C1 segment of cervical spinal cord (tissue), 14 donors: Measurements from ENCODE around the gene PLAC9.
"Not testable (repeated sequence)": the region's sequence is repeated elsewhere in the genome, so short reads cannot be mapped to it uniquely, and the experiment has no call there.

Experiments
- DNase-seq, 14 donors: peaks; one replicate each; lab custom pipeline; 2025; lab: John Stamatoyannopoulos, UW

The PLAC9 gene

GRCh38 chr10:80132299-80133139 is at the start of gene PLAC9:
TSS of gene PLAC9 (plus strand) at chr10:80132730. CDS start at chr10:80132763, 33 bp downstream.
- DNase-seq = no peak

- DNase-seq = no peak
Measured at GRCh38 chr10:80090121-80090520, 42.4 kb upstream of the PLAC9 start.

DNA sequence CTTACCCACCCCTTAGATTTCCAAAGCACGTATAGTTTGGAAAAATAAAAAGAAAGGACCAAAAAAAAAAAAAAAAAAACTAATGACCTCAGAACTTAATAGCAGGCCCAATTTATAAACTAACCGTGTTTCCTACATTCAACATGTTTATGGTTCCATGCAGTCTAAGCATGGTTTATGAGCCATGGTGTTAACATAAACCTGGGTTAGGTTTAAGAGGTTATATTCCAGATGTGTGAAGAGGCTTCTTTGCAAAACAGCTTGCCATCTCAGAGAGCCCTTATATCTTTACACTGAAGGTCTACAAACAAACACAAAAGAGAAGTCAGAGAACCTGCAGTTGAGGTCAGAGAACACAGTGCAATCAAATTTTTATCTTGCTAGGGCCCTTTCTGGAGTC is 38.3 kb upstream of the PLAC9 start:
- DNase-seq = no peak

DNA sequence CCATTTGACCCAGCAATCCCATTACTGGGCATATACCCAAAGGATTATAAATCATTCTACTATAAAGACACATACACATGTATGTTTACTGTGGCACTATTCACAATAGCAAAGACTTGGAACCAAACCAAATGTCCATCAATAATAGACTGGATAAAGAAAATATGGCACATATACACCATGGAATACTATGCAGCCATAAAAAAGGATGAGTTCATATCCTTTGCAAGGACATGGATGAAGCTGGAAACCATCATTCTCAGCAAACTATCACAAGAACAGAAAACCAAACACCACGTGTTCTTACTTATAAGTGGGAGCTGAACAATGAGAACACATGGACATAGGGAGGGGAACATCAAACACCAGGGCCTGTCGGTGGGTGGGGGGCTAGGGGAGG is 34.3 kb upstream of the PLAC9 start:
- DNase-seq = not testable (repeated sequence)

DNA sequence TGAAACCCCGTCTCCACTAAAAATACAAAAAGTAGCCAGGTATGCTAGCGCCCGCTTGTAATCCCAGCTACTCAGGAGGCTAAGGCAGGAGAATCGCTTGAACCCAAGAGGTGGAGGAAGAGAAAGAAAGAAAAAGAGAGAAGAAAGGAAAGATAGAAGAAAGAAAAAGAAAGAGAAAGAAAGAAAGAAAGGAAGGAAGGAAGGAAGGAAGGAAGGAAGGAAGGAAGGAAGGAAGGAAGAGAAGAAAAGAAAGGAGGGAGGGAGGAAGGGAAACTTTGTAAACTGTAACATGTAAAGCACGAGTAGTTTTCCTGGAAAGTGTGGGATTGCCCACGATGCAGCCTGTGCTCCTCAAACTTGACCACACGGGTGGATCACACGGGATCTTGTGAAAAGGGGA is 33.2 kb upstream of the PLAC9 start:
- not testable (repeated sequence) for DNase-seq

GRCh38 chr10:80100116-80100515 is 32.4 kb upstream of the PLAC9 start:
- DNase-seq = no peak

GRCh38 chr10:80100861-80101695 is 31.5 kb upstream of the PLAC9 start:
- no peak for DNase-seq

DNA sequence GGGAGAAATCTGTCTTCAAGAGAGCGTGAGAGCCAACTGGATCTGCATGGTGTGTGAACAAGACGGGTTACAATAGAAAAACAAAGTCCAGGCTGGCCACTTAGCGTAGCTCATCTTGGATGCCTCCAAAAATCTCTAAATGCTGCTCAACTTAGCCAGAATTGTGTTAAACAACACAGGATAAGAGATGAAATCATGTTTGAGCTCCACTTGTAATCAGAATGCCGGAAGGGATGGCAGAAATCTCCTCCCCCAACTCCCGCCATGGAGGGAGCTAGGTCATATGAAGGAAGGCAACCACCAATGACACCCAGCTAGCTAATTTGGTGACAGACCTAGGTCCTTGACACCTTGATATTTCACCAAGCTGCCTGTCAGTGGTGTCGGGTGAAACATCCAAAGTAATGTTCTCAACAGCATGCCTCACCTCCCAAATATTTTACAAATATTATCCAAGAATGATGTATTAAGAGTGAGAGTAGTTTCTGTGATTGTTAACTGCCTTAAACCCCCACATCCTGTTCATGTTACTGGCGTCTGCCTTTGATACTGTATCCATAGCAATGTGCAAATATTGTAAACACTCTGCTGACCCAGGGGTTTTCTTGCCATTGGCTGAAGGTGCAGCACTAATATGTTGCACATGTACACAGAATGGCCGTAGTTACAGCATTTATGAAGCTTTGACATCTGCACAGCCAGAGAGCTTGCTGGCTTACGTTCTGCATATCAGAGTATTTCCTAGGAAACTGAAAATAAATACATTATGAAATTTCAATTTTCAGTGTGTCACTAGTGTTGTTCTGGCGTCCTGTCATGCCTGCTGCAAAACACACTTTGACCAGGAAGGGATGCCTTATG is 28.2 kb upstream of the PLAC9 start:
- DNase-seq = no peak

- no peak for DNase-seq
Measured at GRCh38 chr10:80108576-80109239, 23.8 kb upstream of the PLAC9 start.

GRCh38 chr10:80110986-80111385 is 21.5 kb upstream of the PLAC9 start:
- no peak for DNase-seq

GRCh38 chr10:80118669-80119068 is 13.9 kb upstream of the PLAC9 start:
- DNase-seq = no peak

DNA sequence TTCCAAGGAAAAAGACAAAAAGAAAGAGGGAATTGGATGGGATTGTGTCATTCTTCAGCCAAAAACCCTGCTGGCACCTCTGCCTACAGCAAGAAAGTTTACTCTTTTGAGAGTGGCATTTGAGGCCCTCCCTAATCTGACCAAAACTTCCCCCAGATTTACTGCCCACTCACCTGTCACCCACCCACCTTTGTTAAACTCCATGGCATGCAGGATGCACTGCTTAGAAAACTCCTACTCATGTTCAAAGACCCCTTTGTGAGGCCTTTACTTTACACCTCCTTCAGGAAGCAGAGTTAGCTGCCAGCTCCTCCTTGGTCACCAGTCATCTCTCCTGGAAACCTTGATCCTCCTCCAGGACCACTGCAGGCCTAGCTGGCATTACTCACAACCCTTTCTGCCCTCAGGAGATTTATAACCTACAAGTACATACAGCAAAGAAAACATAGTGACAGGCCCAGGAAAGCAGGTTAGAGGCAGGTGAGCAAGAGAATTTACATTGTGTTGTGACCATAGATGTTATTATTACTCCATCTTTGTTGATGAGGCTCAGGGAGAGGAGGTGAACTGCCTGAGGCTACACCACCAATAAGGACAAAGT is 10.3 kb upstream of the PLAC9 start:
- no peak for DNase-seq

- no peak for DNase-seq
Measured at GRCh38 chr10:80122746-80123145, 9.8 kb upstream of the PLAC9 start.

DNA sequence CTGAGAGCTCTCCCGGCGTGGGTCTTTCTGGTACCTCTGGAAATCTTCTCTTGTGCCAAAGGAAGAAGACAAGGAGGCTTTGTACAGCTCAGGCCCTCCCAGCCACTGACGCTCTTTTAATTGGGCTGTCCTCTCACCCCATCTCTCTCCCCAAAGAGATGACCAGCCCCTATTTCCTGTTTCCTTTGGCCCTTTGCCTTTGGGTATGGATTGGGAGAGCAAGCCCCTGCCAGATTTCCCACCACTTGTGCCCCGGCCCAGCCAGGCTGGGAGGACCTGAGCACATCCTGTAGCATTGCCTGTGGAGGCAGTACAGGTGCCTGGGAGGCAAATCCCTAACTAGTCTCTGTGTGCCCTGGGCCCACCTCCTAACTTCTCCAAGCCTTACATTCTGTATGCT is 5.7 kb upstream of the PLAC9 start:
- DNase-seq = no peak

DNA sequence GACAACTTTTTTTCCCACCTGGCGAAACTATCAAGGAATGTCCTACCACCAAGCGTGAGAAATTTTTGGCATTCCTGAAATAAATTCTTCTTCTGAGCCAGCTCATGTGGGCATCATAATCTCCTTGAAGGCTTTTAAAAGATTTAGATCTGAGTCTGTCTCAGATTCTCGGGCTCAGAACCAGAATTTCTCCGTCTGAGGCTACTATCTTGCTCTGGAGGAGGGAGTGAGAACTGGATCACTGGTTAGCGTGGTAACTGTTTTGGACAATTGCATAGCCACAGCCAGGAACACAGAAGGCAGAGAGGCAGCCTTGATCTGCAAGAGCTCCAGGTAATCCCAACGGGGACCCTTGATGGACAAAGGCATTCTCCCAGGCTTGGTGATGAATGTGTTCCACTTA is 1.0 kb upstream of the PLAC9 start:
- no peak for DNase-seq

GRCh38 chr10:80133206-80133605 is 676 bp downstream of the PLAC9 start:
- no peak for DNase-seq

DNA sequence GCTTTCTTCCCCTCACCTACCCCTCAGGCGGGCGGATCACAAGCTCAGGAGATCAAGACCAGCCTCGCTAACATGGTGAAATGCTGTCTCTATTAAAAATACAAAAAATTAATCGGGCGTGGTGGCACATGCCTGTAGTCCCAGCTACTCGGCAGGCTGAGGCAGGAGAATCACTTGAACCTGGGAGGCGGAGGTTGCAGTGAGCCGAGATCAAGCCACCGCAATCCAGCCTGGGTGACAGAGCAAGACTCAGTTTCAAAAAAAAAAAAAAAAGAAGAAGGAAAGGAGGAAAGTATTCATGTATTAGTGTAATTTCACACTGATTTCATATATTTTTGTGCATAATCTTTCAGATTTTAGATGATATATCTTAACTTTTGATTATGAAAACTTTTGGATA is 1.2 kb downstream of the PLAC9 start:
- not testable (repeated sequence) for DNase-seq

- no peak for DNase-seq
Measured at GRCh38 chr10:80136134-80136571, 3.6 kb downstream of the PLAC9 start.

DNA sequence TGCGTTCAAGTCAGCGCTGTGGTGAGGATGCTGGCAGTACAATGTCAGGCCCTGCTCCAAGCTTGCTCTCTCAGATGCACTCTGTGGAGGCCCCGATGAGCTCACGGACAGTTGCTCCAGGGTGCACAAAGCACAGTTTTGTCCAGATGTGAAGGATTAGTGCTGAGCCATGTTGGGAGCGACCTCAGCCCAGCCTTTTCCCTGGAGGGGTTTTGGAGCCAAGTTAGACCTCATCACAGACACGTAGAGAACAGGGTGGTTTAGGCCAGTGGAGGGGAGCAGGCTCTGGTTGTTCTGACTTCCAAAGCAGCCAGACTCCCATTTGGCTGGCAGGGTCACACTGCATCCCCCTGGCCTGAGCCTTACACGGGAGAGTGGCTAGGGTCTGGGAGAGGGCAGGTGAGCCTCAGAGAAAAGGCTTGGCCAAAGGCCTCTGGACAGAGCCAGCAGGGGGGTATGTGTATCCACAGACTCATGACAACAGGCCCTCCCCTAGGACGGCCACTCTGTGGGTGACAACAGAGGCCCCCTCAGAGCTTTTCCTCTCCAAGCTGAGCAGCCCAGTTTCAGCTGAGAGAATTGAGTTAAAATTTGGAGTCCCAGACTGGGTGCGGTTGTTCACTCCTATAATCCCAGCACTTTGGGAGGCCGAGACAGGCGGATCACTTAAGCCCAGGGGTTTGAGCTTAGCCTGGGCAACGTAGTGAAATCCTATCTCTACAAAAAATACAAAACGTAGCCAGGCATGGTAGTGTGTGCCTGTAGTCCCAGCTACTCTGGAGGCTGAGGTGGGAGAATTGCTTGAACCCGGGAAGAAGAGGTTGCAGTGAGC is 4.7 kb downstream of the PLAC9 start:
- DNase-seq = no peak

DNA sequence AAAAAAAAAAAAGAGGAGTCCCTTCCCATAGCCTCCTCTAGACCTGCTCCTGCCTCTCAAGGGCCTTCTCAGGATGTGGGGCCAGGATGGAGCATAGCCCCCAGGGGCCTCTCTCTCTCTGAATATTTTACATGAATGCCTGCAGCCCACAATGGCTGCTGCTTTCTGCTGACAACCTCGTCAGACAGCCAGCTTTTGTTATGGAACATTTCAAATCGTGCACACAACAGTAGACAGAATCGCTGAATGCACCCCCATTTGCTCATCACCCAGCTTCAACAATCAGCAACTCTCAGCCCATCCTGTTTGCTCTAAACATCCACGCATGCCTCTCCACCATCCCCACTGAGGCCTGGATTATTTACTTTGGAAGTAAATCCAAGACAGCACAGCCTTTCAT is 5.4 kb downstream of the PLAC9 start:
- no peak for DNase-seq
